NCI-H460 (cell line): ENCODE results near the gene CLDN7. TPM values are rescaled to one million over a fixed set of nuclear protein-coding genes. Genes with fewer than 3 reads are reported as not detected.
"Not testable (repeated sequence)": the region's sequence is repeated elsewhere in the genome, so short reads cannot be mapped to it uniquely, and the experiment has no call there.

Experiments
- DNase-seq: peaks from one replicate; pipeline ENCODE4 v3.0.0-alpha.2; 2016; ENCODE audit warnings: low read depth; ENCODE audit errors: extremely low read depth
- total RNA-seq: library from RNA; depleted of rRNA; stranded (reverse); fragments of >200 nt; shearing (Covaris generic); gene quantifications from 2 replicates; pipeline ENCODE4 v1.2.3, GENCODE V29; 2014

The CLDN7 gene
- total RNA-seq, 1 experiment from 2014 or later, result 13.2 TPM

GRCh38 chr17:7256766-7257456 lies 5.4 kb downstream of the CLDN7 start:
- DNase-seq, result no peak

GRCh38 chr17:7254511-7254910 lies 7.8 kb downstream of the CLDN7 start:
- DNase-seq, result no peak

GRCh38 chr17:7253082-7253481 lies 9.2 kb downstream of the CLDN7 start:
- no peak for DNase-seq

- peak; percentile 95 for DNase-seq
Observed at GRCh38 chr17:7252176-7253043, 9.9 kb downstream of the CLDN7 start, which contains the start of gene ELP5. ELP5 (plus strand) TSS chr17:7252215; CDS start chr17:7252551, 336 bp downstream.

- peak; percentile 100 for DNase-seq
Observed at GRCh38 chr17:7251661-7252175, 10.6 kb downstream of the CLDN7 start, which contains the start of gene CTDNEP1. CTDNEP1 (minus strand) TSS chr17:7251734; CDS start chr17:7251296, 438 bp downstream.

GRCh38 chr17:7250695-7251627 lies 11.3 kb downstream of the CLDN7 start:
- DNase-seq, result no peak

GRCh38 chr17:7249830-7250229 lies 12.4 kb downstream of the CLDN7 start:
- no peak for DNase-seq

GRCh38 chr17:7249214-7249613 lies 13.1 kb downstream of the CLDN7 start:
- no peak for DNase-seq

GRCh38 chr17:7248796-7249195 lies 13.5 kb downstream of the CLDN7 start:
- DNase-seq, result no peak

- DNase-seq, result no peak
Observed at GRCh38 chr17:7246779-7247178, 15.5 kb downstream of the CLDN7 start.

- DNase-seq, result not testable (repeated sequence)
Observed at GRCh38 chr17:7243838-7244237, 18.4 kb downstream of the CLDN7 start.

GRCh38 chr17:7243453-7243729 lies 18.9 kb downstream of the CLDN7 start:
- DNase-seq, result no peak

GRCh38 chr17:7242717-7243452 lies 19.4 kb downstream of the CLDN7 start:
- DNase-seq, result peak; percentile 90

- peak; percentile 87 for DNase-seq
Observed at GRCh38 chr17:7241783-7242716, 20.2 kb downstream of the CLDN7 start, which contains the start of gene GABARAP. GABARAP (minus strand) TSS chr17:7242449; CDS start chr17:7242330, 119 bp downstream.

GRCh38 chr17:7241090-7241733 lies 21.1 kb downstream of the CLDN7 start:
- no peak for DNase-seq

GRCh38 chr17:7240375-7240774 lies 21.9 kb downstream of the CLDN7 start:
- DNase-seq, result no peak

GRCh38 chr17:7239091-7240027 lies 22.9 kb downstream of the CLDN7 start, which contains the start of gene PHF23:
PHF23 (minus strand) TSS chr17:7239457; CDS start chr17:7239279, 178 bp downstream.
- DNase-seq, result peak; percentile 99
